Measurements from ENCODE around the gene TRAK2.

GRCh38 chr2:201396595-201396994 is 54.7 kb downstream of the TRAK2 start:
- no peak for TF ChIP-seq EZH2 (IDR thresholded peaks at IDR 0.05; ENCODE audit: low read depth)
- TF ChIP-seq CTCF (conservative IDR thresholded peaks at IDR 0.05): no peak

Data from PC-9 (cell line).